Gastrocnemius medialis (tissue), 4 donors: Measurements from ENCODE around the gene OTUD7B. TPM values are rescaled to one million over a fixed set of nuclear protein-coding genes. Genes with fewer than 3 reads are reported as not detected.
"Not testable (repeated sequence)": the region's sequence is repeated elsewhere in the genome, so short reads cannot be mapped to it uniquely, and the experiment has no call there.

Source experiments
- ATAC-seq, 2 donors: fragments of 150-250 bp; one replicate each; pipeline ENCODE4 v1.9.1; 2016
- DNase-seq, 2 donors: peaks; one replicate each; pipeline ENCODE4 v3.0.0-alpha.2; 2019
- H3K27ac ChIP-seq, 4 donors: fragments of 200-600 bp; sonication (generic); 1 replicate in 1 of 4; 2 replicates in 3 of 4; pipeline ENCODE4 v1.5.1; 2016 to 2018; ENCODE audit warnings: mild to moderate bottlenecking in 2 of 4, moderate library complexity in 1 of 4
- H3K27me3 ChIP-seq, 3 donors: fragments of 200-600 bp; sonication (generic) in 2 of 3; 1 replicate in 1 of 3; 2 replicates in 2 of 3; pipeline versions ENCODE4 v1.5.1 to v1.6.0; 2016 to 2019; ENCODE audit warnings: mild to moderate bottlenecking in 1 of 3, moderate library complexity in 1 of 3
- H3K36me3 ChIP-seq, 2 donors: fragments of 200-600 bp; sonication (generic) in 1 of 2; one replicate each; pipeline ENCODE4 v1.5.1; 2017 to 2018
- H3K4me1 ChIP-seq, 2 donors: fragments of 200-600 bp; sonication (generic) in 1 of 2; one replicate each; pipeline ENCODE4 v1.5.1; 2016 to 2017; ENCODE audit warnings: mild to moderate bottlenecking in 2 of 2
- H3K4me3 ChIP-seq, 4 donors: fragments of 200-600 bp; sonication (generic) in 3 of 4; 1 replicate in 1 of 4; 2 replicates in 3 of 4; pipeline ENCODE4 v1.5.1; 2016 to 2019; ENCODE audit warnings: mild to moderate bottlenecking in 2 of 4
- H3K9me3 ChIP-seq, 3 donors: fragments of 200-600 bp; sonication (generic) in 2 of 3; 1 replicate in 1 of 3; 2 replicates in 2 of 3; pipeline ENCODE4 v1.5.1; 2016 to 2019
- CTCF ChIP-seq, 5 experiments: fragments of 450-650 bp in 3 of 5; fragments of 200-600 bp in 2 of 5; sonication (generic) in 2 of 5; IDR thresholded peaks in 4 of 5; conservative IDR thresholded peaks in 1 of 5; 1 replicate in 4 of 5; 2 replicates in 1 of 5; pipeline ENCODE4 v1.5.1; 2016 to 2019; ENCODE audit warnings: antibody characterized with exemption in 5 of 5, mild to moderate bottlenecking in 3 of 5, moderate library complexity in 3 of 5
- POLR2A ChIP-seq, 2 donors: fragments of 450-650 bp; IDR thresholded peaks; one replicate each; pipeline ENCODE4 v1.6.1; 2017; ENCODE audit warnings: antibody characterized with exemption in 2 of 2, mild to moderate bottlenecking in 2 of 2, moderate library complexity in 2 of 2
- in situ Hi-C, 4 donors: fragments of 200-750 bp; cut with MboI; loops; one replicate each; pipeline versions ENCODE4 v1.15.0 to v1.8.0; 2017; ENCODE audit warnings: low sequenced_read_pairs in 4 of 4
- intact Hi-C: fragments of 100-400 bp; cut with DNase I; formaldehyde crosslinking; loops from one replicate; pipeline ENCODE4 v1.15.1; 2023; ENCODE audit warnings: low total_unique reads
- total RNA-seq, 4 donors: library from RNA; depleted of rRNA; stranded (reverse); fragments of >200 nt; gene quantifications; one replicate each; pipeline versions ENCODE4 v1.1.0 to v1.2.3, GENCODE V29; 2016

OTUD7B gene
- total RNA-seq, 4 donors from 2014 or later = 27.2 to 51.3 (median 43.6) TPM

GRCh38 chr1:149945206-149945605 is 65.3 kb downstream of the OTUD7B start:
- intact Hi-C loops = no loop called here
- Histone ChIP-seq H3K9me3 (no peaks in the 10 kb centered on the region), H3K27ac (no peak overlapping the region), H3K4me1 (no peaks in the 10 kb centered on the region), H3K27me3 (no peaks in the 10 kb centered on the region), H3K36me3 (peaks cover 0 to 60% of the 10 kb centered on the region in 2 donors), H3K4me3 (no peak overlapping the region)
- DNase-seq (no peak), ATAC-seq (no peak)
- in situ Hi-C loops = no loop called here
- no peak for TF ChIP-seq POLR2A (IDR thresholded peaks at IDR 0.05)
- TF ChIP-seq CTCF (IDR thresholded peaks at IDR 0.05 in 4 of 5, conservative IDR thresholded peaks at IDR 0.05 in 1 of 5) = no peak

GRCh38 chr1:149942885-149943284 is 67.6 kb downstream of the OTUD7B start:
- Histone ChIP-seq H3K4me3 (no peak overlapping the region), H3K27ac (peak overlapping the region in 3 of 4 donors; percentile 8 to 95 (median 18)), H3K4me1 (peaks cover 18% of the 10 kb centered on the region in 2 donors), H3K36me3 (peaks cover 0 to 37% of the 10 kb centered on the region in 2 donors), H3K9me3 (no peaks in the 10 kb centered on the region), H3K27me3 (no peaks in the 10 kb centered on the region)
- no peak for TF ChIP-seq POLR2A (IDR thresholded peaks at IDR 0.05)
- TF ChIP-seq CTCF (IDR thresholded peaks at IDR 0.05 in 4 of 5, conservative IDR thresholded peaks at IDR 0.05 in 1 of 5) = no peak
- DNase-seq (no peak), ATAC-seq (no peak)
- intact Hi-C loops (no loop called here), in situ Hi-C loops (no loop called here)

DNA sequence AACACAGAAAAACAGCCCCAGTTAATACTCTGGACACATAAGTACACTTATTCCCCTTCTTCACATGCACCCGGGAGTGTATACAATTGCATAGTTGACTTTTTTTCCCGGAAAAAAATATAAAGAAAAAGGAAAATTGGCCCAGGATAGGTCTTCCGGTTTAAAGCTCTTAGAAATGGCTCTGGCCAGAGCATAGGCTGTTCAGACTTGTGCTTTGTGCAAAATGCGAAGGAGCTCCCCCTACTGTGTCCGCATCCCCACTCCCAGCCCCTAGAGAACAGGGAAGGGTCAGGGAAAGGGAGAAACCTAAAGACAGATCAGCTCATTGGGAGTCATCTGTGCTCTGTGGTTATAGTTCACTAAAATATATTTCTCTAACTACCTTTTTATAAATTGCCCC is 68.3 kb downstream of the OTUD7B start:
- TF ChIP-seq CTCF (IDR thresholded peaks at IDR 0.05 in 4 of 5, conservative IDR thresholded peaks at IDR 0.05 in 1 of 5) (no peak), POLR2A (IDR thresholded peaks at IDR 0.05) (no peak)
- ATAC-seq = no peak
- intact Hi-C loops (no loop called here), in situ Hi-C loops (no loop called here)
- Histone ChIP-seq H3K27me3 (no peaks in the 10 kb centered on the region), H3K4me1 (peaks cover 24 to 25% of the 10 kb centered on the region in 2 donors), H3K36me3 (peaks cover 0 to 30% of the 10 kb centered on the region in 2 donors), H3K27ac (peak overlapping the region in 2 of 4 donors; percentile 31 to 95), H3K9me3 (no peaks in the 10 kb centered on the region), H3K4me3 (no peak overlapping the region)
- DNase-seq = no peak

DNA sequence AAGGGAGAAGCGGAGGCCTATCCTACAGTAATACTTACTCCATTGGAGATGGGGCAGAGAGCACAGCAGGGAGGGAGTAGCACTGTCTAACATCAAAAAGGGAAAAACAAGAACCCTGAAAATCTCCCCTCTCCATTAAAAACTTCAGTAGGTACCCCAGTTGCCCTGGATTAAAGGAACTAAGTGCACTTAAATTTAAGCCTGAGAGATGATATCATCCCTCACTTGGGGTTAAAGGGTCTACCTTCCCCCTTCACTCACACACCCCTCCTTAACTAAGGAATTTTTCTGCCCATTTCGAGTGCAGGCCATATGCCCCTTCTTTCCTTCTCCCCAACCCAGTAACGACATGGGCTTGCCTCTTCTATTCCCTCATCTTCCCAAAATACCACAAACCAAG is 70.1 kb downstream of the OTUD7B start:
- Histone ChIP-seq H3K4me1 (peaks cover 32 to 34% of the 10 kb centered on the region in 2 donors), H3K4me3 (no peak overlapping the region), H3K9me3 (no peaks in the 10 kb centered on the region), H3K27me3 (no peaks in the 10 kb centered on the region), H3K27ac (peak overlapping the region; percentile 83 to 95 (median 90)), H3K36me3 (peaks cover 0 to 15% of the 10 kb centered on the region in 2 donors)
- in situ Hi-C loops = no loop called here
- ATAC-seq (no peak), DNase-seq (no peak)
- no peak for TF ChIP-seq CTCF (IDR thresholded peaks at IDR 0.05 in 4 of 5, conservative IDR thresholded peaks at IDR 0.05 in 1 of 5)
- TF ChIP-seq POLR2A (IDR thresholded peaks at IDR 0.05) = no peak
- intact Hi-C loops = no loop called here

DNA sequence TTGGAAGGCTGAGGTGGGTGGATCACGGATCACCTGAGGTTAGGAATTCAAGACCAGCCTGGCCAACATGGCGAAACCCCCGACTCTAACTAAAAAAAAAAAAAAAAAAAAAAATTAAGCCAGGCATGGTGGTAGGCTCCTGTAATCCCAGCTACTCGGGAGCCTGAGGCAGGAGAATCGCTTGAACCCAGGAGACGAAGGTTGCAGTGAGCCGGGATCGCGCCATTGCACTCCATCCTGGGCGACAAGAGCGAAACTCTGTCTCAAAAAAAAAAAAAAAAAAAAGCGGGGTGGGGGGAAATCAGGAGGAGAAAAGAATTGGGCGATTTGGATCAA is 71.9 kb downstream of the OTUD7B start:
- ATAC-seq, H3K9me3 ChIP-seq, H3K27me3 ChIP-seq, in situ Hi-C loops, DNase-seq, H3K36me3 ChIP-seq: not testable (repeated sequence)
- H3K4me1 ChIP-seq = peaks cover 32 to 46% of the 10 kb centered on the region in 2 donors
- peak overlapping the region; percentile 25 to 41 (median 33) for H3K4me3 ChIP-seq
- H3K27ac ChIP-seq = peak overlapping the region; percentile 83 to 95 (median 90)
- intact Hi-C loops = loop anchor here (2.0 kb wide), 1 partner anchor 50 kb away; no protein-coding TSS in a partner anchor
